GM13977 (cell line): ENCODE results near the gene AGPAT3.

Source experiments
- DNase-seq: peaks from one replicate; pipeline ENCODE4 v3.0.0; 2012; ENCODE audit warnings: low spot score
- in situ Hi-C: fragments of 300-500 bp; cut with MboI; formaldehyde crosslinking; loops from one replicate; pipeline ENCODE4 v1.12.0; 2022; ENCODE audit warnings: low sequenced_read_pairs, low pct_unique_long_range_greater_than_20kb, mixed read lengths, inconsistent platforms; ENCODE audit not compliant: unreplicated experiment
- TF ChIP-seq, protein P1 (sequence below): IDR thresholded peaks from 2 replicates; pipeline ENCODE4 v1.5.1; 2012; ENCODE audit warnings: mild to moderate bottlenecking, control low read depth; ENCODE audit not compliant: insufficient read depth; ENCODE audit errors: extremely low read depth, missing control alignments

AGPAT3 gene

GRCh38 chr21:44011579-44012473, 146.8 kb downstream of the AGPAT3 start, which contains the start of gene TRAPPC10:
TSS of gene TRAPPC10 (plus strand) at chr21:44012309. CDS start at chr21:44012494, 185 bp downstream.
- TF ChIP-seq, protein P1, sequence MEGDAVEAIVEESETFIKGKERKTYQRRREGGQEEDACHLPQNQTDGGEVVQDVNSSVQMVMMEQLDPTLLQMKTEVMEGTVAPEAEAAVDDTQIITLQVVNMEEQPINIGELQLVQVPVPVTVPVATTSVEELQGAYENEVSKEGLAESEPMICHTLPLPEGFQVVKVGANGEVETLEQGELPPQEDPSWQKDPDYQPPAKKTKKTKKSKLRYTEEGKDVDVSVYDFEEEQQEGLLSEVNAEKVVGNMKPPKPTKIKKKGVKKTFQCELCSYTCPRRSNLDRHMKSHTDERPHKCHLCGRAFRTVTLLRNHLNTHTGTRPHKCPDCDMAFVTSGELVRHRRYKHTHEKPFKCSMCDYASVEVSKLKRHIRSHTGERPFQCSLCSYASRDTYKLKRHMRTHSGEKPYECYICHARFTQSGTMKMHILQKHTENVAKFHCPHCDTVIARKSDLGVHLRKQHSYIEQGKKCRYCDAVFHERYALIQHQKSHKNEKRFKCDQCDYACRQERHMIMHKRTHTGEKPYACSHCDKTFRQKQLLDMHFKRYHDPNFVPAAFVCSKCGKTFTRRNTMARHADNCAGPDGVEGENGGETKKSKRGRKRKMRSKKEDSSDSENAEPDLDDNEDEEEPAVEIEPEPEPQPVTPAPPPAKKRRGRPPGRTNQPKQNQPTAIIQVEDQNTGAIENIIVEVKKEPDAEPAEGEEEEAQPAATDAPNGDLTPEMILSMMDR: no peak
- in situ Hi-C loops: no loop called here
- DNase-seq: peak; percentile 95

DNA sequence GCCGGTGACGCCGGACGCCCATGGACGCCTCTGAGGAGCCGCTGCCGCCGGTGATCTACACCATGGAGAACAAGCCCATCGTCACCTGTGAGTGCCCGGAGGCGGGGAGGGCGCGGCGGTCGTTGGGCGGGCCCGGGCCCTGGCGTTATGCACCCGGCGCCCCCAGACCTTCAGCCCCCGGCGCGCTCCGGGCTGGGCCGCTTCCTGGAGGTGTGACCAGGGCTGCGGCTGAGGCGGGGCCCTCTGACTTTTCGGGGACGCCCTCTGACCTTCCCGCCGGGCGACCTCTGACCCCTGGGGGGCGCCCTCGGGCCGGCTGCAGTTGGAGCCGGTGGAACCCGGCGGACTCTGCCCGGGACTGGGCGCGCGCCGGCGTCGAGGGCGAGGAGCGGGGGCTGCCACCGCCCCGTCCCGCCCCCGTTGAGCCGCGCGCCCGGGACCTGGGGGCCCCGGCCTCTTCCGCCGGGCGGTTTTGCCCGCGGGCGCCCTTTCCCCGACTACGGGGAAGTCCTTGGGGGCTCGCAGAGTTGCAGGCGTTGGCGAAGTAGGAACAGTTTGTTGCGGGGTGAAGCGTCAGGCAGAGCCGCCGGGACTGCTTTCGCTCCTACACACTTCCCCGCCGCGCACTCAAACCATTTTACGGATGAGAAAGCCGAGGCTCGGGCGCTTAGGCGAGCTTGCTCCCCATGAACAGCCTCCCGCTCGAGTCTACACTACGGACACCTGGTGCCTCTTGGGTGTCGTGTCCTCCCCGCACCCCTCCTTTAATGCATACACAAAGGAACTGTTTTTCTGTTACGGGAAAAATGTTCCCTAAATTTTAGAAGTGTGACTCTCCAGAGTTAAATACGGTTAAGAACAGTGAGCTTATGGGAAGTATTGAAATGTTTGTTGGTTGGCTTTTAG, 147.7 kb downstream of the AGPAT3 start:
- in situ Hi-C loops: no loop called here
- peak; percentile 91 for DNase-seq
- TF ChIP-seq, protein P1: peak; percentile 67

DNA sequence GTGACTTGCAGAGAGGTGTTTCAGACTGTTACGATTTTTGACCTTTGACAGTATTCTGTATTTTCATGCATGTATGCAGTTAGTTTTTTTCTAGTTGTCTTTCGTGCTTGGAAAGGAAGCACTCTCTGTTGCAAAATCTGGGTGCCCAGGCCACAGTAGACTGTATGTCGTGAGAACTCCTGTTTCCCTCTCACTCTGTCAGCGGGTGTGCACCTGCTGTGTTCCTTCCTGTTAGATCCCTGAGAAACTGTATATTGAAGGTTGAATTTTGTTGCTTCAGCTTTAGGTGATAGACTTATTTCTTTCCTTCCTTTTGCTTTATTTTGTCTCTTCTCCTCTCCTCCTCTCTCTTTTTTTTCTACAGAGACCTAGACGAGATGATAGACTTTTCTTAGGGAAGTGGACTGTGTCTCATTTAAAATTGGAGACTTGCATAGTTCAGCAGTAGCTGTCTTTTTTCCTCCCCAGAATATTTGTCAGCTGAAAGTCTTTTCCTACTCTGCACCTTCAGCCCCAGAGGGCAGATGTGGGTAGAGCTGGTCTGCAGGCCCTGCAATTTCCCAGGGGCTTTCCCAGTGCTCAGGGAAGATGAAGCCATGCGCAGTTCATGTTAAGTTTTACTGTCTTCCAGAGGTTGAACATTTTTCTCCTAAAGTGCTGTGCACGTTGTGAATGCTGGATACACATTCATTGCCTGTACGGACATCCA, 148.5 kb downstream of the AGPAT3 start:
- TF ChIP-seq, protein P1: no peak
- DNase-seq: peak; percentile 55
- in situ Hi-C loops: no loop called here

DNA sequence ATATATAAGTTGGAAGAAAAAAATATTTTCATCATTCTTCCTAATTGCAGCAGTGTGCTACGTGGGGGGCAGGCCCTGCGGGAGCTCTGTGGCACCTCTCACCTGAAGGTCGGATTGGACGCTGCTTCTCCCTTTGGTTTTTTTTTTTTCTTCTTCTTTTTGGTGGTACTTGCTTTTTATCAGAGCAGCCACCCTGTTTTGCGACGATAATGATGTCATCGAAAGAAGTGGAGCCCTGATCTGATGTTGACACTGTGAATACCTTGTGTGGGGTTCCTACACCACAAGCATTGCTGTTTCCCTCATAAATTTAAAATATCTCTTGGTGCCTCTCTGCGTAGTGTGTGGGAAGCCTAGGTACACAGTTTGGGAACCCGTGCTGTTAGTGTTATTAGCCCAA, 152.6 kb downstream of the AGPAT3 start:
- DNase-seq: no peak
- in situ Hi-C loops: no loop called here
- TF ChIP-seq, protein P1: no peak

DNA sequence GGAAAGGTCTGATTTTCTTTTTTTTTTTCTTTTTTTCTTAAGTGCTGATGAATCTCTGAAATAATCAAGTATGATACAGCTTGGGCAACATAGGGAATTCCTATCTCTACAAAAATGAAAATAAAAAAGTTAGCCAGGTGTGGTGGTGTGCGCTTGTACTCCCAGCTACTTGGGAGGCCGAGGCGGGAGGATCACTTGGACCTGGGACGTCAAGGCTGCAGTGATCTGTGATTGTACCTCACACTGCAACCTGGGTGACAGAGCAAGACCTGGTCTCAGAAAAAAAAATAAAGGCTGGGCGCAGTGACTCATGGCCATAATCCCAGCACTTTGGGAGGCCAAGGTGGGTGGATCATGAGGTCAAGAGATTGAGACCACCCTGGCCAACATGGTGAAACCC, 153.1 kb downstream of the AGPAT3 start:
- DNase-seq: no peak
- TF ChIP-seq, protein P1: no peak
- in situ Hi-C loops: no loop called here
